IMR-90 (cell line): Measurements from ENCODE around the gene FN3KRP. TPM values are rescaled to one million over a fixed set of nuclear protein-coding genes. Genes with fewer than 3 reads are reported as not detected.

Experiments used
- ATAC-seq: fragments of 200-7000 bp; cut with Tn5 transposase; 2 replicates; pipeline ENCODE4 v1.9.1; 2020; ENCODE audit warnings: low read depth, mild to moderate bottlenecking, moderate library complexity
- BruUV-seq: library from RNA; stranded (reverse); fragments of 400-500 nt; replicated peaks from 2 replicates; lab custom pipeline; 2021; lab: Mats Ljungman, UMichigan
- CTCF ChIA-PET: fragments of 300-600 bp; formaldehyde crosslinking; extraction: SDS; loops from one replicate; lab custom pipeline; 2021; ENCODE audit warnings: antibody characterized with exemption; lab: Yijun Ruan, JAX
- POLR2A ChIA-PET: fragments of 300-600 bp; sonication (Branson Sonifier 250); formaldehyde crosslinking; loops from one replicate; lab custom pipeline; 2022; ENCODE audit warnings: antibody characterized with exemption; ENCODE audit not compliant: unreplicated experiment; lab: Charles Lee
- DNase-seq: peaks from one replicate; pipeline ENCODE4 v3.0.0; 2013
- H2AFZ ChIP-seq: replicated peaks from 2 replicates; pipeline ENCODE3; 2013; ENCODE audit warnings: low read length, mild to moderate bottlenecking; ENCODE audit not compliant: poor library complexity
- H2AK5ac ChIP-seq: 2 replicates; pipeline ENCODE4 v1.6.1; 2013; ENCODE audit warnings: low read depth, low read length, inconsistent platforms
- H2AK9ac ChIP-seq: replicated peaks from 2 replicates; pipeline ENCODE3; 2013; ENCODE audit warnings: mild to moderate bottlenecking, low read depth, low read length, moderate library complexity; ENCODE audit not compliant: poor library complexity
- H2BK120ac ChIP-seq: 2 replicates; pipeline ENCODE4 v1.6.1; 2013; ENCODE audit warnings: low read depth, low read length, inconsistent platforms
- H2BK15ac ChIP-seq: 3 replicates; pipeline ENCODE4 v1.6.1; 2013; ENCODE audit warnings: low read depth, low read length, inconsistent platforms
- H2BK20ac ChIP-seq: 2 replicates; pipeline ENCODE4 v1.6.1; 2013; ENCODE audit warnings: low read depth, mild to moderate bottlenecking, inconsistent platforms, low read length, moderate library complexity
- H2BK5ac ChIP-seq: 2 replicates; pipeline ENCODE4 v1.6.1; 2013; ENCODE audit warnings: mild to moderate bottlenecking, low read depth, low read length, inconsistent platforms; ENCODE audit not compliant: poor library complexity, severe bottlenecking
- H3K14ac ChIP-seq: replicated peaks from 2 replicates; pipeline ENCODE4 v1.6.1; 2013; ENCODE audit warnings: low read depth, low read length, inconsistent platforms
- H3K18ac ChIP-seq: 2 replicates; pipeline ENCODE4 v1.6.1; 2013; ENCODE audit warnings: low read depth, low read length, control low read depth
- H3K23ac ChIP-seq: 2 replicates; pipeline ENCODE4 v1.6.1; 2013; ENCODE audit warnings: low read depth, low read length, inconsistent platforms
- H3K27ac ChIP-seq: 2 replicates; pipeline ENCODE4 v1.5.1; 2013; ENCODE audit warnings: mild to moderate bottlenecking, control low read depth, low read length; ENCODE audit not compliant: insufficient read depth
- H3K27me3 ChIP-seq: 2 replicates; pipeline ENCODE4 v1.6.1; 2013; ENCODE audit warnings: low read length; ENCODE audit not compliant: control insufficient read depth, insufficient read depth
- H3K36me3 ChIP-seq: 2 replicates; pipeline ENCODE4 v1.6.1; 2013; ENCODE audit warnings: low read length, mixed read lengths; ENCODE audit not compliant: control insufficient read depth, insufficient read depth
- H3K4ac ChIP-seq: 2 replicates; pipeline ENCODE4 v1.6.1; 2013; ENCODE audit warnings: low read depth, low read length, inconsistent platforms
- H3K4me1 ChIP-seq: 2 replicates; pipeline ENCODE4 v1.6.1; 2013; ENCODE audit warnings: low read length, mixed read lengths; ENCODE audit not compliant: control insufficient read depth, insufficient read depth
- H3K4me2 ChIP-seq: 2 replicates; pipeline ENCODE4 v1.6.1; 2013; ENCODE audit warnings: low read depth, mild to moderate bottlenecking, control low read depth, low read length, moderate library complexity
- H3K4me3 ChIP-seq: 2 replicates; pipeline ENCODE4 v1.5.1; 2013; ENCODE audit warnings: low read depth, mild to moderate bottlenecking, control low read depth, low read length, moderate library complexity; ENCODE audit not compliant: insufficient read depth
- H3K56ac ChIP-seq: 2 replicates; pipeline ENCODE4 v1.6.1; 2013; ENCODE audit warnings: low read length, inconsistent platforms; ENCODE audit not compliant: insufficient read depth; ENCODE audit errors: extremely low read depth
- H3K79me1 ChIP-seq, 2 experiments: 2 replicates each; pipeline ENCODE4 v1.6.1; 2013; ENCODE audit warnings: low read length in 2 of 2, inconsistent platforms in 1 of 2, low read depth in 1 of 2
- H3K9ac ChIP-seq: 2 replicates; pipeline ENCODE4 v1.6.1; 2013; ENCODE audit warnings: low read depth, low read length, control low read depth
- H3K9me1 ChIP-seq: 2 replicates; pipeline ENCODE4 v1.6.1; 2013; ENCODE audit warnings: low read length, inconsistent platforms; ENCODE audit not compliant: insufficient read depth
- H3K9me3 ChIP-seq: 2 replicates; pipeline ENCODE4 v1.6.1; 2013; ENCODE audit warnings: low read length; ENCODE audit not compliant: control insufficient read depth, insufficient read depth
- H4K20me1 ChIP-seq: 2 replicates; pipeline ENCODE4 v1.6.1; 2013; ENCODE audit warnings: low read length, inconsistent platforms; ENCODE audit not compliant: insufficient read depth
- H4K5ac ChIP-seq: 2 replicates; pipeline ENCODE4 v1.6.1; 2013; ENCODE audit warnings: mild to moderate bottlenecking, low read depth, low read length, control low read depth
- H4K8ac ChIP-seq, 2 experiments: 2 replicates each; pipeline ENCODE4 v1.6.1; 2013; ENCODE audit warnings: low read depth in 2 of 2, low read length in 2 of 2, control low read depth in 1 of 2, inconsistent platforms in 1 of 2
- H4K91ac ChIP-seq: 2 replicates; pipeline ENCODE4 v1.6.1; 2013; ENCODE audit warnings: low read depth, low read length, inconsistent platforms; ENCODE audit not compliant: insufficient read depth
- BHLHE40 ChIP-seq: fragments of 150-350 bp; IDR thresholded peaks from 2 replicates; pipeline ENCODE4 v1.6.1; 2016; ENCODE audit warnings: mild to moderate bottlenecking, low read depth, low read length
- CEBPB ChIP-seq: IDR thresholded peaks from 2 replicates; pipeline ENCODE4 v1.6.1; 2012; ENCODE audit warnings: low read depth, low read length, improper control_type of control experiment
- CHD1 ChIP-seq: IDR thresholded peaks from 2 replicates; pipeline ENCODE4 v1.6.1; 2012; ENCODE audit warnings: low read depth, low read length, improper control_type of control experiment
- CTCF ChIP-seq: conservative IDR thresholded peaks from 2 replicates; pipeline ENCODE4 v1.5.1; 2012; ENCODE audit warnings: mild to moderate bottlenecking, low read depth, low read length, improper control_type of control experiment
- ELK1 ChIP-seq: fragments of 150-350 bp; IDR thresholded peaks from 2 replicates; pipeline ENCODE4 v1.6.1; 2016; ENCODE audit warnings: low read depth, mild to moderate bottlenecking, low read length, moderate library complexity, borderline replicate concordance
- FOS ChIP-seq: fragments of 150-350 bp; IDR thresholded peaks from 2 replicates; pipeline ENCODE4 v1.6.1; 2016; ENCODE audit warnings: low read depth, low read length
- MAFK ChIP-seq: IDR thresholded peaks from 2 replicates; pipeline ENCODE4 v1.6.1; 2012; ENCODE audit warnings: low read depth, low read length, improper control_type of control experiment
- MAZ ChIP-seq: IDR thresholded peaks from 2 replicates; pipeline ENCODE4 v1.6.1; 2012; ENCODE audit warnings: low read depth, mild to moderate bottlenecking, low read length, improper control_type of control experiment, moderate library complexity, borderline replicate concordance
- MXI1 ChIP-seq: IDR thresholded peaks from 2 replicates; pipeline ENCODE4 v1.6.1; 2012; ENCODE audit warnings: low read depth, mild to moderate bottlenecking, low read length, moderate library complexity, borderline replicate concordance
- NFE2L2 ChIP-seq: fragments of 150-350 bp; IDR thresholded peaks from 2 replicates; pipeline ENCODE4 v1.6.1; 2016; ENCODE audit warnings: low read depth, mild to moderate bottlenecking, low read length
- POLR2A ChIP-seq: IDR thresholded peaks from 2 replicates; pipeline ENCODE4 v1.6.1; 2012; ENCODE audit warnings: mild to moderate bottlenecking, low read depth, low read length
- RAD21 ChIP-seq: IDR thresholded peaks from 2 replicates; pipeline ENCODE4 v1.6.1; 2012; ENCODE audit warnings: low read length, improper control_type of control experiment
- RCOR1 ChIP-seq: IDR thresholded peaks from 2 replicates; pipeline ENCODE4 v1.6.1; 2012; ENCODE audit warnings: mild to moderate bottlenecking, low read length, improper control_type of control experiment; ENCODE audit not compliant: insufficient replicate concordance
- RFX5 ChIP-seq: IDR thresholded peaks from 2 replicates; pipeline ENCODE4 v1.8.0; 2012; ENCODE audit warnings: low read depth, mild to moderate bottlenecking, low read length, moderate library complexity
- SMC3 ChIP-seq: fragments of 150-350 bp; IDR thresholded peaks from 2 replicates; pipeline ENCODE4 v1.6.1; 2016; ENCODE audit warnings: low read depth, mild to moderate bottlenecking, antibody characterized with exemption, low read length, moderate library complexity
- USF2 ChIP-seq: fragments of 150-350 bp; IDR thresholded peaks from 2 replicates; pipeline ENCODE4 v1.6.1; 2017; ENCODE audit warnings: mild to moderate bottlenecking, antibody characterized with exemption, low read length, low read depth
- WGBS, 2 experiments: methylation state at CpG; one replicate each; pipeline versions ENCODE4 v1.1.5 to v1.1.7; 2013; ENCODE audit warnings: missing lambda C conversion rate in 2 of 2; ENCODE audit not compliant: insufficient read length in 1 of 2; ENCODE audit errors: extremely low coverage in 2 of 2; 5-methylcytosine and 5-hydroxymethylcytosine counted together
- dilution Hi-C: fragments of 300-500 bp; cut with HindIII; formaldehyde crosslinking; loops from one replicate; pipeline ENCODE4 v1.14.3; 2018; ENCODE audit warnings: low sequenced_read_pairs; ENCODE audit not compliant: unreplicated experiment
- in situ Hi-C: fragments of 300-500 bp; cut with MboI; formaldehyde crosslinking; loops from 3 replicates; pipeline ENCODE4 v1.14.3; 2019; ENCODE audit warnings: low sequenced_read_pairs, inconsistent platforms, mixed read lengths
- intact Hi-C: fragments of 100-400 bp; cut with micrococcal nuclease; formaldehyde crosslinking; loops from 2 replicates; pipeline ENCODE4 v1.10.0; 2022
- polyA plus RNA-seq, 3 experiments: library from polyadenylated mRNA; depleted of rRNA; stranded (reverse); fragments of >200 nt; gene quantifications; 2 replicates each; pipeline ENCODE4 v1.2.3, GENCODE V29; 2012; ENCODE audit warnings: low replicate concordance in 1 of 3
- total RNA-seq: library from RNA; depleted of rRNA; stranded (reverse); fragments of >200 nt; gene quantifications from 2 replicates; pipeline ENCODE4 v1.2.3, GENCODE V29; 2012

Gene FN3KRP
- total and polyA plus RNA-seq, 2 of the 4 experiments (the other 2 are of a cell fraction) = 18.6 to 20.3 TPM

GRCh38 chr17:82692268-82692667 is 24.2 kb upstream of the FN3KRP start:
- H2BK120ac ChIP-seq = no peak overlapping the region
- H3K4me2 ChIP-seq = no peak overlapping the region
- no peak overlapping the region for H2BK20ac ChIP-seq
- CTCF ChIA-PET = no interaction called here
- H4K20me1 ChIP-seq = no peaks in the 10 kb centered on the region; the same call in 1 of the 2 replicates
- H2AK5ac ChIP-seq = no peak overlapping the region
- 72% methylated on average over 4 of the region's 16 CpGs; no CpG with 5 or more reads in 1 of the 2 experiments for WGBS, 2 experiments
- H3K9me1 ChIP-seq = no peaks in the 10 kb centered on the region
- no peak for DNase-seq
- no peak overlapping the region for H2BK15ac ChIP-seq
- no peaks in the 10 kb centered on the region; the same call in 1 of the 2 replicates for H3K36me3 ChIP-seq
- no peak overlapping the region for H3K4ac ChIP-seq
- peak overlapping the region; percentile 6 for H2AFZ ChIP-seq
- no peak overlapping the region for H3K23ac ChIP-seq
- H3K79me1 ChIP-seq = peaks cover 0 to 7% of the 10 kb centered on the region in 2 experiments; a peak in 2 of 4 replicates
- H3K56ac ChIP-seq = no peak overlapping the region
- no peaks in the 10 kb centered on the region; the same call in 1 of the 2 replicates for H3K27me3 ChIP-seq
- TF ChIP-seq SMC3 = no peak
- TF ChIP-seq CEBPB = no peak
- TF ChIP-seq CTCF = no peak
- no peak for TF ChIP-seq MAZ
- no peak for TF ChIP-seq BHLHE40
- TF ChIP-seq NFE2L2 = no peak
- no peak for TF ChIP-seq USF2
- TF ChIP-seq POLR2A = no peak
- TF ChIP-seq RFX5 = no peak
- no peak for TF ChIP-seq FOS
- no peak for TF ChIP-seq ELK1
- TF ChIP-seq MXI1 = no peak
- TF ChIP-seq RCOR1 = no peak
- TF ChIP-seq CHD1 = no peak
- no peak for TF ChIP-seq MAFK
- no peak for TF ChIP-seq RAD21
- no peak overlapping the region for H3K27ac ChIP-seq
- POLR2A ChIA-PET = no interaction called here
- no peak overlapping the region for H3K9ac ChIP-seq
- no peak for ATAC-seq
- intact Hi-C loops (no loop called here), dilution Hi-C loops (no loop called here), in situ Hi-C loops (no loop called here)
- H2AK9ac ChIP-seq = no peak overlapping the region
- no peak overlapping the region for H3K18ac ChIP-seq
- peaks cover 2% of the 10 kb centered on the region; the same call in 1 of the 2 replicates for H3K4me1 ChIP-seq
- H4K8ac ChIP-seq = no peak overlapping the region
- no peak overlapping the region for H3K14ac ChIP-seq
- H2BK5ac ChIP-seq = no peak overlapping the region
- no peak overlapping the region for H4K5ac ChIP-seq
- no TSS peak for BruUV-seq
- H3K9me3 ChIP-seq = peaks cover 2% of the 10 kb centered on the region
- no peak overlapping the region for H4K91ac ChIP-seq
- H3K4me3 ChIP-seq = no peak overlapping the region
